Left forelimb (tissue), 1 donor: ENCODE measurements around the gene C6.
"Not testable (repeated sequence)": the region's sequence is repeated elsewhere in the genome, so short reads cannot be mapped to it uniquely, and the experiment has no call there.

Source experiments
- DNase-seq: peaks from one replicate; pipeline ENCODE4 v3.0.0-alpha.2; 2018; ENCODE audit warnings: low spot score

The C6 gene

GRCh38 chr5:41199660-41200059, 13.7 kb downstream of the C6 start:
- DNase-seq = no peak

- DNase-seq = no peak
These were observed 17.1 kb downstream of the C6 start for GRCh38 chr5:41196197-41196596.

- DNase-seq = no peak
These were observed 18.1 kb downstream of the C6 start for GRCh38 chr5:41195228-41195627.

GRCh38 chr5:41194339-41194738, 19.0 kb downstream of the C6 start:
- DNase-seq = no peak

GRCh38 chr5:41193456-41194205, 19.7 kb downstream of the C6 start:
- no peak for DNase-seq

GRCh38 chr5:41191249-41191648, 22.1 kb downstream of the C6 start:
- DNase-seq = no peak

- DNase-seq = no peak
These were observed 27.2 kb downstream of the C6 start for GRCh38 chr5:41186143-41186542.

GRCh38 chr5:41183331-41183730, 30.0 kb downstream of the C6 start:
- DNase-seq = not testable (repeated sequence)

GRCh38 chr5:41182666-41183065, 30.7 kb downstream of the C6 start:
- no peak for DNase-seq

GRCh38 chr5:41181691-41182564, 31.4 kb downstream of the C6 start:
- no peak for DNase-seq

- no peak for DNase-seq
These were observed 36.4 kb downstream of the C6 start for GRCh38 chr5:41176952-41177351.

GRCh38 chr5:41172012-41172411, 41.3 kb downstream of the C6 start:
- DNase-seq = no peak

GRCh38 chr5:41161271-41161670, 52.1 kb downstream of the C6 start:
- no peak for DNase-seq

GRCh38 chr5:41157272-41157894, 55.9 kb downstream of the C6 start:
- no peak for DNase-seq

- no peak for DNase-seq
These were observed 56.6 kb downstream of the C6 start for GRCh38 chr5:41156739-41157138.

- DNase-seq = no peak
These were observed 58.8 kb downstream of the C6 start for GRCh38 chr5:41154491-41154890.

- no peak for DNase-seq
These were observed 61.8 kb downstream of the C6 start for GRCh38 chr5:41151564-41151963.

GRCh38 chr5:41148448-41148847, 64.9 kb downstream of the C6 start:
- no peak for DNase-seq

- no peak for DNase-seq
These were observed 68.0 kb downstream of the C6 start for GRCh38 chr5:41145306-41145705.

- no peak for DNase-seq
These were observed 70.0 kb downstream of the C6 start for GRCh38 chr5:41143131-41143901.

- DNase-seq = no peak
These were observed 85.2 kb downstream of the C6 start for GRCh38 chr5:41127967-41128690.
